HG03103 (cell line): Measurements from ENCODE around the gene AMBP.
A peak's percentile ranks its signal among the peaks of the same experiment; 100 is the strongest.
"Not testable (repeated sequence)": the region's sequence is repeated elsewhere in the genome, so short reads cannot be mapped to it uniquely, and the experiment has no call there.

Experiments used
- ATAC-seq: cut with Tn5 transposase; IDR thresholded peaks from one replicate; pipeline ENCODE4 v1.9.1; 2021; ENCODE audit warnings: low read depth; ENCODE audit not compliant: unreplicated experiment

The AMBP gene

GRCh38 chr9:114054191-114054690 lies 23.9 kb downstream of the AMBP start:
- no peak for ATAC-seq

- no peak for ATAC-seq
Measured at GRCh38 chr9:114053246-114054005, 24.7 kb downstream of the AMBP start.

DNA sequence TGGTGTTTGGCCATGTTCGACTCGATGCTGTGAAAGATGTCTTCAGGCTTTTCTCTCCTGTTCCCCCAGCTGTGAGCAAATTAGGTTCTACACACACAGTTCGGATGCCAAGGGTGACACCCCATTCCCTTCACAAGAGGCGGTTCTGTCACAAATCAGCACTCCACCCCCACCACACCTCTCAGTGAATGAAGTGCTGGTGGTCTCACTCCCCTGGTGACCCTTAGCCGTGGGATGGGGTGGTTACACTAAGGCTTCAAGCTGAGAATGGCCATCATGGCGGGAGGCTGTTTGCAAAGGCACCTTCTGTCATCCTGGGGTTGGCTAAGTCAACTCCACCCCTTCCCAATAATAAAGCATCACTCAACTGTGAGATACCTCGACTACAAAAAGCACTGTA lies 26.4 kb downstream of the AMBP start:
- no peak for ATAC-seq

DNA sequence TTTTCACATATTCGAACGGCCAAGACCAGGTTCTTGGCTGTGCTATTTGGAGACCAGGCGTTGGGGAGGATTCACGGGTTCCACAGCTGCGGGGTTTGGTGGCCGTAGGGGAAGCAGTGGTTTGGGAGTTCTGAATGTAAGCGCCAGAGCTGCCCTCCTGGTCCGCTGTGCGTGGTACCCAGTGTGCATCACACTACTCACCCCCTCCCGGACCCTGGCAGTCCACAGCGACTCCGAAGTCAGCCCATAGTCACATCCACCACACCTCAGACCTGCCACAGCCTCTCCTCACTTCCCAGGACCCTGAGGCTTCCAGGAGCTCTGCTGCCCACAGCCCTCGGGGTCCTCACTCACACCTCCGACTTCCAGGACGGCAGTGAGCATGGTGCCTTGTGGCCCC lies 26.8 kb downstream of the AMBP start:
- no peak for ATAC-seq

GRCh38 chr9:114050646-114051045 lies 27.5 kb downstream of the AMBP start:
- no peak for ATAC-seq

GRCh38 chr9:114050226-114050568 lies 27.9 kb downstream of the AMBP start:
- ATAC-seq, result no peak

- ATAC-seq, result no peak
Measured at GRCh38 chr9:114049441-114050225, 28.5 kb downstream of the AMBP start.

DNA sequence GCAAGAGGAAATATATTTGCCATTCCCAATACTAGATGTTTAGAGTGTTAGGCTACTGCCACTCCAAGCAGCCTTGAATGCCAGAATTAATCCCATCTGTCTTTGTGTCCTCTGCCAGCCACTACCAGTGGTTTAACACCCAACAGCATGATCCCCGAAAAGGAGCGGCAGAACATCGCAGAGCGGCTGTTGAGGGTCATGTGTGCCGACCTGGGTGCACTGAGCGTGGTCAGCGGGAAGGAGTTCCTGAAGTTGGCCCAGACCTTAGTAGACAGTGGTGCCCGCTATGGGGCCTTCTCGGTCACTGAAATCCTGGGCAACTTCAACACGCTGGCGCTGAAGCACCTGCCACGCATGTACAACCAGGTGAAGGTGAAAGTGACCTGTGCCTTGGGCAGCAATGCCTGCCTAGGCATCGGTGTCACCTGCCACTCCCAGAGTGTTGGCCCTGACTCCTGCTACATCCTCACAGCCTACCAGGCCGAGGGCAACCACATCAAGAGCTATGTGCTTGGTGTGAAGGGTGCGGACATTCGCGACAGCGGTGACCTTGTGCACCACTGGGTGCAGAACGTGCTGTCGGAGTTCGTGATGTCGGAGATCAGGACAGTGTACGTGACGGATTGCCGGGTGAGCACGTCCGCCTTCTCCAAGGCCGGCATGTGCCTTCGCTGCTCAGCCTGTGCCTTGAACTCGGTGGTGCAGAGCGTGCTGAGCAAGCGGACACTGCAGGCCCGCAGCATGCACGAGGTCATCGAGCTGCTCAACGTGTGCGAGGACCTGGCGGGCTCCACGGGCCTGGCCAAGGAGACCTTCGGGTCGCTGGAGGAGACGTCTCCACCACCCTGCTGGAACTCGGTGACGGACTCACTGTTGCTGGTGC lies 29.3 kb downstream of the AMBP start:
- ATAC-seq, result no peak

- ATAC-seq, result peak; percentile 58
Measured at GRCh38 chr9:114047717-114048116, 30.4 kb downstream of the AMBP start.

DNA sequence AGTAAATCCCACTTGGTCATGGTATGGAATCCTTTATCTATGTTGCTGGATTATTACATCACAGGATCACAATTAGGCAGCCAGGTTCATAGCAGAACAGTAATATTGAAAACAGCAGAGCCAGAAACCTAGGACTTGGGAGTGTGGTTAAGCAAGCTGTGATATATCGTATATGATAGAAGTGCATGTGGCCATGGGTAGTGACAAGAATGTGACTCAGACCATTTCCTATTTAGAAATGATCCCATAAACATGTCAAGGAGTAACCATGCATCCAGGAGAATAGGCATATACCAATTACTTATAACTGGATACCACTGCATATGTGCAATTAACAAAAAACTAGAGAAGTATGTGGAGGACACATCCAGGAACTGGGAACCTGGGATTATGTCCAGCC lies 31.2 kb downstream of the AMBP start:
- ATAC-seq, result no peak

DNA sequence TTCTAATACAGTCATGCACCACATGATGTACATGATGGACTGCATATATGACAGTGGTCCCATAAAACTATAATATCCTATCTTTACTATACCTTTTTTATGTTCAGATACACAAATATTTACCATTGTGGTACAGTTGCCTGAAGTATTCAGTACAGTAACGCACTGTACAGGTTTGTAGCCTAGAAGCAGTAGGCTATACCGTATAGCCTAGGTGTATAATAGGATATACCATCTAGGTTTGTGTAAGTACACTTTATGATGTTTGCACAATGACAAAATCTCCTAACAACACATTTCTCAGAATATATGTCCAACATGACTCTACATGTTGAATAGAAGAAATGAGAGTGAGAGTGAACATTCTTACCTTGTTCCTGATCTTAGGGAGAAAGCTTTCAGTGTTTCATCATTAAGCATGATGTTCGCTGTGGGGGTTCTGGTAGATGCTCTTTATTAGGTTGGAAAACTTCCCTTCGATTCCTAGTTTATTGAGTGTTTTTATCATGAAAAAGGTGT lies 31.8 kb downstream of the AMBP start:
- ATAC-seq, result no peak

DNA sequence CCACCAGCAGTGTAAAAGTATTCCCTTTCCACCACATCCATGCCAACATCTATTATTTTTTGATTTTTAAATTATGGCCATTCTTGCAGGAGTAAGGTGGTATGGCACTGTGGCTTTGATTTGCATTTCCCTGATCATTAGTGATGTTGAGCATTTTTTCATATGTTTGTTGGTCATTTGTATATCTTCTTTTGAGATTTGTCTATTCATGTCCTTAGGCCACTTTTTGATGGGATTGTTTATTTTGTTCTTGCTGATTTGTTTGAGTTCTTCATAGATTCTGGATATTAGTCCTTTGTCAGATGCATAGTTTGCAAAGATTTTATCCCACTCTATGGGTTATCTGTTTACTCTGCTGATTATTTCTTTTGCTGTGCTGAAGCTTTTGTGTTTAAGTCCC lies 34.4 kb downstream of the AMBP start:
- ATAC-seq, result not testable (repeated sequence)

DNA sequence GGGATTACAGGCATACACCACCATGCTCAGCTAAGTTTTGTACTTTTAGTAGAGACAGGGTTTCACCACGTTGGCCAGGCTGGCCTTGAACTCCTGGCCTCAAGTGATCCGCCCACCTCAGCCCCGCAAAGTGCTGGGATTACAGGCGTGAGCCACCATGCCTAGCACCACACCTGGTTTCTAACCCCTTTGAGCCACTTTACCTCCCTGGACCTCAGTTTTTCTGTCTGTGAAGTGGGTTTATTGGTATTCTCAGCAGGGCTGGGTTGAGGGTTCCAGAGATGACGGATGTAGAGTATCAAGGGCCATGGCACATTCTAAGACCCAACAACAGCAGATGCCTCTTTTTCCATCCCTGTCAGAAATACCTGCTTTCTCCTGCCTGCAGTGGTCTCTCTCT lies 38.6 kb downstream of the AMBP start:
- ATAC-seq, result no peak

DNA sequence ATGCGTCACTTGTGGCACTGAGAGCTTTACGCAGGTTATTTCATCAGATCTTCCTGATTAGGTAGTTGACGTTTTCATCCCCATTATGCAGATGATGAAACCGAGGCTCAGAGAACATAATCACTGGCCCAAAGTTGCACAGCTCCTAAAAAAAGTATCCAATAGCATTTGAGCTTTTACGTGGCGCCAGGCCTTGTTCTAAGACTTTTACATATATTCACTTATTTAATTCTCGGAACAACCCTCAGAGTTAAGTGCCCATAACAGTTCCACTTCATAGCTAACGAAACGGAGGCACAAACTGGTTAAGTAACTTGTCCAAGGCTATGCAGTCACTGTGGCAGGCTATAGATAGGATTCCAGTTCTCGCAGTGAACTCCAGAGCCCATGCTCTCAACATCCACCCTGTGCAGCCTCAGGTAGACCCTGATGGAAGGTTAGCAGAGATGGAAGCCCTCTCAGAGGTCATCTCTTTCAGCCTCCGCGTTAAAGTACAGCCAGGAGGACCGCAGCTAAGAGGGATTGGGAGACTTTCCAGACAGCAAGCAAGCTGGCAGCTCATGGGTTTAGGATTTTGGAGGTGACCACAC lies 39.3 kb downstream of the AMBP start:
- no peak for ATAC-seq

DNA sequence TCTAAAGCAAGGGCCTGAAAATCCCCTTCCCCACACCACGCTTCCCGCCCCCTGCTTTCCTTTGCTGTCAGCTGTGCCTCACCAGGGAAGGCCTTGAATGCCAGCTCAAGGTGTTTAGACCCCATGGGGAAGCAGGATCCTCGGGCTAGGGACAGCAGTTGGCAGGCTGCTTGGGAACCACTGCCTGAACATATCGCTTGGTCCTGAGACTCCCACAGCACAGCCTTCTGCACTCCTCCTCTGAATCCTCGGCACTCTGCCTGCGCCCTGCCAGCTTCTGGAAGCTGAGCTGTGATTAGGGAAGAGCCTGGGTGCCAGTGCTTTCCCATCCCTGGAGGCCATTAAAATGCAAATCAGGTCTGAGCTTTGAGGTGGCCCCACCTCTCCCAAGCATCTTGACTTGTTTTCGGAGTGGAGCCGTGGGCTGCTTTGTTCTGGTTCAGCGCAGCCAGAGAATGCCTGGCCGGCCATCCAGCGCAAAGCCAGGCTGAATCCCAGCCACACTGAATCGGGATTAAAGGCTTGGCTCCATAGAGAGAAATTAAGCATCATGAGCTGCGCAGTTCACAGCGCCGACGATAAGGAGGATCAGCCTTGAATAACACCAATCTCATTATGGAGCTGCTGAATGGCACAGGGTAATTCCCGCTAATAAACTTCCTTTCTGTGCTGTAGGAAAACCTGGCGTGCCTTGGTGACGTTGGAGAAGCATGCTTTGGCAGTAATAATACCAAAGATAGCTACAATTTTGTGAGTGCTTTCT lies 40.0 kb downstream of the AMBP start:
- ATAC-seq, result no peak

DNA sequence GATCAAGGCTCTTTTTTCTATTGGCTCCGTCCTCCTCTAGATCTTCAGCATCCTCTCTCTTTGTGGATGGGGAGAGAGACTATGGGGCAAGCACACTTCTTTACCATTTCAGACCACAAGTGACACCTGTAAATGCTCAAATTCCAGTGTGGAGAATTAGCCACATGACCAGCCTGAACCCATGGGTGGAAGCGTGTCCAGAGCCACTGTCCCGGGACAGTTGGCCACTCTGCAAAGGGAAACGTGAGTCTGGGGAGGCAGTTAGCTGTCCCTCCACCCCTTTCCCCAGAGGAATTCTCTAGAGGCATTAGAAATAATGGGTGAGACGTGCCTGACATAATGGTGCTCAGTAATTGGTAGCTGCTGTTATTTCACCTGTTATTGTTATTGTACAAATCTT lies 40.9 kb downstream of the AMBP start:
- no peak for ATAC-seq

- ATAC-seq, result no peak
Measured at GRCh38 chr9:114035845-114036801, 42.0 kb downstream of the AMBP start.

DNA sequence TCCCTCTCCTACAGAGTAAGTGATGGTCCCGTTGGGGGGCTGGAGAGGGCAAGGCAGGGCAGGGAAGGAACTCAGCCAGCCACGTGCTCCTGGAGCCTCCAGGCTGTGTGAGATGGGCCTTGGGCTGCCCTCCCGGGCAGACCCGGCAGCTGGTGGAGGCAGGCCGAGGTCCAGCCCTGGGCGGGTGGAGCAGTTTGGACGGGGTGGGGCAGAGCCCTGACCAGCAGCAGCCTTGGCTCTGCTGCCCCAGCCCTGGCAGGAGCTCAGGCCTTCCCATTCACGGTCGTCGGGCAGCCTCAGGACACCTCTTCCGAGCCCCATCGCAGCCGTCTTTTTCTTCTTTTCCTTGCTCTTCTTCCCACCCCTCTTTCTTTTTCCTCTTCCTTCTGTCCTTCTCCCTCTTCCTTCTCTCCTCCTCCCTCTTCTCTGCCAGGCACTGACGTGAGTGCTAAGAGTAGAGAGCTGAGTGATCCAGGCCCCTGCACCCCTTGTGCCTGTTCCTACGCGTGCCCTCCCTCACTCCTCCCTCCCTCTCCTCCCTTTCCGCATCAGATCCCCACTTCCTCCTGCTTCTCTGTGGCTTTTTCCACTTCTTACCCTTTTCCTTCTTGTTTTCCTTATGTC lies 42.8 kb downstream of the AMBP start:
- ATAC-seq, result no peak
